ENCODE measurements around the gene FAHD1. TPM values are rescaled to one million over a fixed set of nuclear protein-coding genes. Genes with fewer than 3 reads are reported as not detected.

Gene FAHD1
- total RNA-seq, 4 donors from 2014 or later: 28.2 to 57.1 (median 49.1) TPM

GRCh38 chr16:1878256-1878655, 51.2 kb downstream of the FAHD1 start:
- TF ChIP-seq POLR2A (IDR thresholded peaks at IDR 0.05) (no peak), CTCF (IDR thresholded peaks at IDR 0.05 in 4 of 5, conservative IDR thresholded peaks at IDR 0.05 in 1 of 5) (no peak)
- Histone ChIP-seq H3K27ac (no peak overlapping the region), H3K27me3 (peaks cover 37 to 44% (median 42%) of the 10 kb centered on the region in 3 donors), H3K4me1 (no peaks in the 10 kb centered on the region), H3K36me3 (no peaks in the 10 kb centered on the region), H3K9me3 (no peaks in the 10 kb centered on the region), H3K4me3 (no peak overlapping the region)
- in situ Hi-C loops (cut with MboI; ENCODE audit: low sequenced_read_pairs in 4 of 4) (no loop called here), intact Hi-C loops (cut with DNase I; ENCODE audit: low total_unique reads) (no loop called here)
- ATAC-seq (no peak), DNase-seq (no peak)

Other genes starting within 250 kb of the FAHD1 start
- gene IFT140, start 215.1 kb upstream of the FAHD1 start, total RNA-seq: 1 to 10 TPM; 3.4 to 5.2 (median 4.8) TPM
- 10 to 100 TPM in 1 of 4 donors, 1 to 10 TPM in 3; 7.0 to 10.7 (median 8.7) TPM for gene CRAMP1, start 214.8 kb upstream of the FAHD1 start, total RNA-seq
- 10 to 100 TPM in 3 of 4 donors, 1 to 10 TPM in 1; 8.7 to 28.2 (median 15.9) TPM for gene JPT2, start 148.9 kb upstream of the FAHD1 start, total RNA-seq
- gene MAPK8IP3, start 121.0 kb upstream of the FAHD1 start, total RNA-seq: 10 to 100 TPM in 3 of 4 donors, 1 to 10 TPM in 1; 6.5 to 22.6 (median 13.9) TPM
- gene NME3, start 55.7 kb upstream of the FAHD1 start, total RNA-seq: 10 to 100 TPM; 18.1 to 41.4 (median 34.2) TPM
- 1 to 10 TPM; 2.1 to 9.2 (median 6.2) TPM for gene EME2, start 54.4 kb upstream of the FAHD1 start, total RNA-seq
- 100 to 1,000 TPM in 2 of 4 donors, 10 to 100 TPM in 2; 65.4 to 120 (median 90.0) TPM for gene MRPS34, start 54.1 kb upstream of the FAHD1 start, total RNA-seq
- gene SPSB3, start 44.6 kb upstream of the FAHD1 start, total RNA-seq: 100 to 1,000 TPM in 1 of 4 donors, 10 to 100 TPM in 3; 86.2 to 161 (median 88.3) TPM
- 100 to 1,000 TPM in 1 of 4 donors, 10 to 100 TPM in 3; 77.3 to 163 (median 80.7) TPM for gene NUBP2, start 44.2 kb upstream of the FAHD1 start, total RNA-seq
- gene IGFALS, start 33.5 kb upstream of the FAHD1 start, total RNA-seq: under 1 TPM in 2 of 4 donors, not detected in 2; 0.20 to 0.22 TPM
- gene HAGH, start 381 bp upstream of the FAHD1 start, total RNA-seq: 100 to 1,000 TPM; 216 to 440 (median 261) TPM
- gene MEIOB, start 45.0 kb downstream of the FAHD1 start, total RNA-seq: not detected
- not detected for gene HS3ST6, start 91.2 kb downstream of the FAHD1 start, total RNA-seq
- 10 to 100 TPM; 16.7 to 40.7 (median 35.2) TPM for gene MSRB1, start 116.0 kb downstream of the FAHD1 start, total RNA-seq
- 100 to 1,000 TPM; 116 to 354 (median 188) TPM for gene RPL3L, start 127.5 kb downstream of the FAHD1 start, total RNA-seq
- 1,000 to 10,000 TPM in 1 of 4 donors, 100 to 1,000 TPM in 3; 530 to 1,014 (median 743) TPM for gene NDUFB10, start 132.3 kb downstream of the FAHD1 start, total RNA-seq
- gene RPS2, start 137.6 kb downstream of the FAHD1 start, total RNA-seq: 1,000 to 10,000 TPM; 1,162 to 1,876 (median 1,684) TPM
- not detected for gene RNF151, start 139.7 kb downstream of the FAHD1 start, total RNA-seq
- 10 to 100 TPM; 48.2 to 79.5 (median 71.4) TPM for gene TBL3, start 144.8 kb downstream of the FAHD1 start, total RNA-seq
- under 1 TPM in 2 of 4 donors, not detected in 2; 0.33 to 0.46 TPM for gene NOXO1, start 154.3 kb downstream of the FAHD1 start, total RNA-seq
- gene GFER, start 157.0 kb downstream of the FAHD1 start, total RNA-seq: 10 to 100 TPM; 16.3 to 27.0 (median 20.1) TPM
- gene SYNGR3, start 162.8 kb downstream of the FAHD1 start, total RNA-seq: 1 to 10 TPM in 1 of 4 donors, not detected in 3; 2.3 TPM
- gene ZNF598, start 182.6 kb downstream of the FAHD1 start, total RNA-seq: 10 to 100 TPM; 57.0 to 92.2 (median 75.4) TPM
- gene NPW, start 192.6 kb downstream of the FAHD1 start, total RNA-seq: not detected
- 10 to 100 TPM; 51.6 to 86.9 (median 74.4) TPM for gene NHERF2, start 199.7 kb downstream of the FAHD1 start, total RNA-seq
- 10 to 100 TPM in 1 of 4 donors, 1 to 10 TPM in 3; 3.5 to 13.6 (median 6.4) TPM for gene NTHL1, start 220.6 kb downstream of the FAHD1 start, total RNA-seq
- gene TSC2, start 220.8 kb downstream of the FAHD1 start, total RNA-seq: 10 to 100 TPM; 44.5 to 62.7 (median 53.8) TPM